ENCODE measurements around the gene DEPP1. TPM values are rescaled to one million over a fixed set of nuclear protein-coding genes. Genes with fewer than 3 reads are reported as not detected.

DEPP1 gene
- total and polyA plus RNA-seq, 4 donors, result 10.7 to 79.3 (median 33.5) TPM

- TF ChIP-seq ATF3 (IDR thresholded peaks at IDR 0.05) (peak; percentile 33), RXRA (IDR thresholded peaks at IDR 0.05) (peak; percentile 79 to 89), FOXA1 (IDR thresholded peaks at IDR 0.05) (peak; percentile 55), EGR1 (IDR thresholded peaks at IDR 0.05; ENCODE audit: low read depth in 2 of 2) (peak in 1 of 2 donors; percentile 21), JUND (IDR thresholded peaks at IDR 0.05) (peak; percentile 49 to 53), HNF4G (IDR thresholded peaks at IDR 0.05) (no peak), YY1 (IDR thresholded peaks at IDR 0.05) (peak; percentile 66)
Observed at GRCh38 chr10:44939691-44940401, 38.8 kb downstream of the DEPP1 start (continued).

DNA sequence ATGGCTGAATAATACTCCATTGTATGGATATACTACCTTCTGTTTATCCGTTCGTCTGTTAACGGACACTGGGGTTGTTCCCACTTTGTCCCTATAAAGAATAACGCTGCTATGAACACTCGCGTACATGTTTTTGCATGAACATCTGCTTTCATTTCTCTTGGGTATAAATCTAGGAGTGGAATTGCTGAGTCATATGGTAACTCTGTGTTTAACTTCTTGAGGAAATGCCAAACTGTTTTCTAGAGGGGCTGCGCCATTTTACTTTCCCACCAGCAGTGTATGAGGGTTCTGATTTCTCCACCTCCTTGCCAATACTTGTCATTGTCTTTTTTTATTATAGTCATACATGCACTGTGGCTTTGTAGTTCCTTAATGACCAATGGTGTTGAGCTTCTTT, 39.7 kb downstream of the DEPP1 start:
- TF ChIP-seq EGR1 (IDR thresholded peaks at IDR 0.05; ENCODE audit: low read depth in 2 of 2) (no peak), RAD21 (IDR thresholded peaks at IDR 0.05) (no peak), JUND (IDR thresholded peaks at IDR 0.05) (no peak), ZBTB33 (IDR thresholded peaks at IDR 0.05) (no peak), MAX (IDR thresholded peaks at IDR 0.05) (no peak), HNF4G (IDR thresholded peaks at IDR 0.05) (no peak), SP1 (IDR thresholded peaks at IDR 0.05) (no peak), ATF3 (IDR thresholded peaks at IDR 0.05) (no peak), REST (IDR thresholded peaks at IDR 0.05) (no peak), RXRA (IDR thresholded peaks at IDR 0.05) (no peak), HNF4A (conservative IDR thresholded peaks at IDR 0.05) (no peak), CTCF (IDR thresholded peaks at IDR 0.05; ENCODE audit: low read depth, low read length, missing input control) (no peak), YY1 (IDR thresholded peaks at IDR 0.05) (no peak), TAF1 (conservative IDR thresholded peaks at IDR 0.05) (no peak), GABPA (IDR thresholded peaks at IDR 0.05 in 1 of 2, conservative IDR thresholded peaks at IDR 0.05 in 1 of 2) (no peak), NR2F2 (IDR thresholded peaks at IDR 0.05) (no peak), FOXA2 (IDR thresholded peaks at IDR 0.05) (no peak), FOXA1 (IDR thresholded peaks at IDR 0.05) (no peak)
- no peaks in the 10 kb centered on the region for H3K27me3 ChIP-seq (ENCODE audit: control insufficient read depth in 4 of 4, insufficient read depth in 4 of 4, low read length in 3 of 4)
- no peaks in the 10 kb centered on the region for H3K36me3 ChIP-seq (ENCODE audit: control insufficient read depth in 4 of 4, insufficient read depth in 3 of 4, low read depth in 1 of 4, low read length in 3 of 4)
- H3K9me3 ChIP-seq (ENCODE audit: control insufficient read depth in 4 of 4, low read length in 3 of 4), result no peaks in the 10 kb centered on the region
- H3K4me3 ChIP-seq (ENCODE audit: low read depth in 1 of 3, low read length in 3 of 3), result no peak overlapping the region
- DNase-seq (ENCODE audit: low spot score), result no peak
- H3K9ac ChIP-seq (ENCODE audit: low read depth in 1 of 2, low read length in 2 of 2), result no peak overlapping the region
- H3K27ac ChIP-seq (ENCODE audit: low read depth in 1 of 2, low read length in 2 of 2), result no peak overlapping the region
- H3K4me1 ChIP-seq (ENCODE audit: control insufficient read depth in 4 of 4, insufficient read depth in 4 of 4, low read length in 3 of 4), result peaks cover 1 to 6% (median 3%) of the 10 kb centered on the region in 4 donors
- WGBS, result 95% methylated on average over 7 of the region's 7 CpGs
